PC-3 (cell line): ENCODE data around the gene SNX19.

Experiments used
- CTCF ChIP-seq: fragments of 300-600 bp; sonication (generic); conservative IDR thresholded peaks from 2 replicates; pipeline ENCODE4 v1.5.1; 2017; ENCODE audit warnings: antibody characterized with exemption, low read depth, mild to moderate bottlenecking, low read length
- EZH2 ChIP-seq: fragments of 300-600 bp; sonication (generic); IDR thresholded peaks from one replicate; pipeline ENCODE4 v1.6.1; 2017; ENCODE audit warnings: antibody characterized with exemption, mild to moderate bottlenecking, low read length; ENCODE audit not compliant: unreplicated experiment

- TF ChIP-seq CTCF (no peak), EZH2 (no peak)
Observed at GRCh38 chr11:130826572-130826971, 89.7 kb downstream of the SNX19 start.
